Left colon (tissue), 2 donors: ENCODE data around the gene CMTM8. TPM values are rescaled to one million over a fixed set of nuclear protein-coding genes. Genes with fewer than 3 reads are reported as not detected.

ENCODE experiments used
- ATAC-seq: fragments of 200-7000 bp; cut with Tn5 transposase; one replicate; pipeline ENCODE4 v1.9.1; 2020; ENCODE audit warnings: mild to moderate bottlenecking, moderate library complexity
- DNase-seq, 2 donors: peaks; one replicate each; pipeline ENCODE4 v3.0.0-alpha.2; 2020
- intact Hi-C, 2 donors: fragments of 100-400 bp; cut with DNase I in 1 of 2; cut with micrococcal nuclease in 1 of 2; formaldehyde crosslinking; loops; one replicate each; pipeline versions ENCODE4 v1.11.2 to v1.14.0; 2022; cut with DNase I, micrococcal nuclease
- total RNA-seq, 2 donors: library from RNA; stranded (reverse); fragmentation: NEBNext Ultra II Directional; extraction: Animal tissue kit (Norgen Biotek cat#: 25700); gene quantifications; one replicate each; pipeline ENCODE4 v1.2.1, GENCODE V29; 2021
- donor health status: DM: no; HTN: no; CAD: no.
- donor health status: DM: yes; HTN: yes; CAD: no.

CMTM8 gene
- total RNA-seq, 2 donors from 2014 or later: 8.4 to 11.4 TPM

DNA sequence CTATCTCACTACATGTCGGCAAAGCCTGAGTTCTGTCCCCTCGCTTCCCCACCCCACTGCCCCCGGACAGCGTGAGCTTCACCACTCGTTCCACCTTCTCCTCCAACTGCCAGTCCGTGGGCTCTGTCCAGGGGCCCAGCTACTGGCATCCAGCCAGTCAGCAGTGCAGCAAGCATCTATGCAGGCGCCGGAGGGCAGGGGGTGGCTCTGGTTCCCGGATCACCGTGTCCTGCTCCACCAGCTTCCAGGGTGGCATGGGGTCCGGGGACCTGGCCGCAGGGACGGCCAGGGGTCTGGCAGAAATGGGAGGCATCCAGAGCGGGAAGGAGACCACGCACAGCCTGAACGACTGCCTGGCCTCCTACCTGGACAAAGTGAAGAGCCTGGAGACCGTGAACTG, 20.4 kb downstream of the CMTM8 start:
- intact Hi-C loops: no loop called here
- DNase-seq (no peak), ATAC-seq (no peak)

DNA sequence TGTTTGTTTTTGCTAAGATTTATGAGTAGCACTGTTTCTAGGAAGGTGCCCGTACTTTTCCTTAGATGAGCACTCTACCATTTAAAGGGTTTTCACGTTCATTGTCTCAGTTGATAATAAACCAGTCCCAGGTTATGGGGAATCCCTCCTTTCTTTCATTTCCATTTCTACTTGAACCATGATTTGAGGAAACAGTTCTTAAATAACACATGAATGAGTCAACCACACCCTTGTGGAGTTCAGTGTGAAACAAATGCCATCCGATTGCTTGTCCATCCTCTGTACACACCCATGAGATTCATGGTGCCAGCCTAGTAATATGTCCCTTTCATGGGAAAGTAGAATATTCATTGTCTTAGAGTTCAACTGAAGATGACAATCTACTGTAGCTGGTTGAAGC, 23.1 kb downstream of the CMTM8 start:
- no peak for DNase-seq
- no peak for ATAC-seq
- intact Hi-C loops: no loop called here

DNA sequence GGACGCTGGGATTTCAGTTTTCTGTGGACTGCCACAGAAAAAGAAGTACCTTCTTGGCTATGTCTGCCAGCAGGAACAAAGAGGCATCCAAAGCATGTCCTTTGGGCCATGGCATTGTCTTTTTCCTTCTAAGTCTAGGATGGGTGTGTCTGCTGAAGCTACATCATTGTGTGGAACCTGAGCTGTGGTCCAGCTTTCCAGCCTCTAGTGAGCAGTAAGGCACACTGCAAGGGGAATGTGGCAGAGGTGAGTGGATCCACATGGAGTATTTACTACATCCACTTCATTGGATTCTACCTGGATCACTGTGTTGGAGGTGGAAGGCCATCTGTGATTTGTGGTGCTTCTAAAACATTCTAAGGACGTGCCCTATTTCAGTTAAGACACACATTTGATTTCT, 23.7 kb downstream of the CMTM8 start:
- intact Hi-C loops: no loop called here
- ATAC-seq (no peak), DNase-seq (no peak)

DNA sequence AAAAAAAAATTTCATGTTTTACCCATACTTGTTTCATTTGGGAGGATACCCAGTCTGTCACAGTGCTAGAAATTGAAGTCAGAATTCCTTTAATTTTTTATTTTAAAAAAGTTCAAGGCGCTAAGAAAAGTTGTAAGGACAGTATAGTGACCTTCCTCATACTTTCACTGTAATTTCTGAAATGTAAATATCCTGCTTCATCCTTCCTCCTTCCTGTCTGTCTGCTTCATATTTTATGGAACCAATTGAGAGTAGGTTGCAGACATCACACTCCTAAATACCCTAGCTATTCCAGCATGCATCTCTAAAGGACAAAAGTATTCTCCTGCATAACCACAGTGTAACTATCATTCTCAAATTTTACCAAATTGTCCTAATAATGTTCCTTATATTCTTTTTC, 35.8 kb downstream of the CMTM8 start:
- DNase-seq: no peak
- intact Hi-C loops: no loop called here
- peak; percentile 87 for ATAC-seq

DNA sequence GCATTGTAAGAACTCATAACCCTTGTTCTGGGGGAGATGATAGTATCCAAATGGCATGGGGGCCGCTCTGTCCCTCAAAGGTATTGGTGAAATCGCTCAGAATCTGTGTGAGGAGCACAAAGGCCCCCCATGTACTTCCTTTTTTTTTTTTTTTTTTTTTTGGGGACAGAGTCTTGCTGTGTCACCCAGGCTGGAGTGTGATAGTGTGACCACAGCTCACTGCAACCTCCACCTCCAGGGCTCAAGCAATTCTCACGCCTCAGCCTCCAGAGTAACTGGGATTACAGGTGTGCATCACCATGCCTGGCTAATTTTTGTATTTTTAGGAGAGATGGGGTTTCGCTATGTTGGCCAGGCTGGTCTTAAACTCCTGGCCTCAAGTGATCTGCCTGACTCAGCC, 37.0 kb downstream of the CMTM8 start:
- no peak for DNase-seq
- intact Hi-C loops: no loop called here
- ATAC-seq: no peak

DNA sequence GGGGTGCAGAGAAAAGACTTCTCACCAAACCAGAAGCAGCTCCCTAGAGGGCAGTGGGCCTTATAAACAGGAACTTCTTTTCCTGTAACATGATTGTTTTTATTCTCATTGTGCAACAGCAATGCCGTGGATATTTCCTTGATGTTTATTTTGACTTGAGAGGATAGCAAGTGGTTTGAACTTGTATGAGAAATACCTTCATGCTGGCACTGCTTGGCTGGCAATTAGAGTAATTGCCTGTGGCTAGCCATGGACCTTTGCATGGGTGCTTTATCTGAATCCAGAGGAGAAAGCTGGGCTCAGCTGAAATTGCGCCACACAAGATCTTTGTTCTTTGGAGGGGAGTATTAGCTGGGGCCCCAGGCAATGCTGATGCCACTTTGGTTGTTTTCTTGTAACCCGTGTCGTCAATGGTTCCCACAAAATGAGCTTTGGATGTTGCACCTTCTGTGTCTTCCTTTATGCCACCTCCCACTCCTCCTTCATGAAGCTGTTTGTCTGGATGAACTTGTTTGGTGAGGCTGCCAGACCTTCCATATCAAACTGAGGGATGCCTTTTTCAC, 37.9 kb downstream of the CMTM8 start:
- ATAC-seq (no peak), DNase-seq (no peak)
- intact Hi-C loops: no loop called here

DNA sequence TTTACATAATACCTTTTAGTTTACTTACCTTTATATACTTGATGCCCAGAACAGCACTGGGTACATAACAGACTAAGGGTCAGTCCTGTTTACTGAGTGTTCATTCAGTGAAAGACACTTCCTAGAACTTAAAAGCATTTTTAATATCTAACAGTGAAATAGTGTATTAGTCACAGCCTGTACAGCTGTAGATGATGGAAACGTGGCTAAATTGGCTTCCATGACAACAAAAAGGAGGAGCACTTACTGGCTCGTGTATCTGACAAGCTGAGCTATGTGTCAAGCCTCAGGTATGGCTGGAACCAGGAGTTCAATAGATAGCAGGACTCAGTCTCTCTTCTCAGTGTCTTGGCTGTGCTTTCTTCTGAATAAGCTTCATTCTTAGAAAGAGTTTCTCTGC, 40.2 kb downstream of the CMTM8 start:
- ATAC-seq (no peak), DNase-seq (no peak)
- intact Hi-C loops: no loop called here

DNA sequence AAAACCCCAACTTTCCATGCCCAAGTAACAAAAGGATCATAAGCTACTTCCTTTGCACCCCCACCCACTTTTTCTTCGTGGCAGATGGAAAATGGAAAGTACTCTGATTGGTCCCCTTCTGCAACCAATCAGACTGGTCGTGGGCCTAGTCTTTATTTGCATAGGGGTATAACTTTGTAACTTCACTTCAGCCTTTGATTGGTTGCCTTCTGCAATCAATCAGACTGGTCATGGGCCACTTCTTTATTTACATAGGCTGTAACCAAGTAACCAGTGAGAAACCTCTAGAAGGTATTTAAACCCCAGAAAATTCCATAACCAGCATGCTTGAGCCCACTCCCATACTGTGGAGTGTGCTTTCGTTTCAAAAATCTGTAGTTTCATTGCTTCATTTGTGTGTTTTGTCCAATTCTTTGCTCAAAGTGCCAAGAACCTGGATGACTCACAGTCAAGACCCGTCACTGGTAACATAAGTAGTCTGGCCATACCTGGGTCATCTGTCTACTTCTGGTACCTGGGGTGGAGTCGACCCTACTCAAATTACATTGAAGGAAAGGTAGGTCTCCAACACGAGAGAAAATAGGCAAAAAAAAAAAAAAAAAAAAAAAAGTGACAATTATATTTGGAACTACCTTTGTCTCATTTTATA, 41.9 kb downstream of the CMTM8 start:
- intact Hi-C loops: no loop called here
- ATAC-seq: no peak
- no peak for DNase-seq

DNA sequence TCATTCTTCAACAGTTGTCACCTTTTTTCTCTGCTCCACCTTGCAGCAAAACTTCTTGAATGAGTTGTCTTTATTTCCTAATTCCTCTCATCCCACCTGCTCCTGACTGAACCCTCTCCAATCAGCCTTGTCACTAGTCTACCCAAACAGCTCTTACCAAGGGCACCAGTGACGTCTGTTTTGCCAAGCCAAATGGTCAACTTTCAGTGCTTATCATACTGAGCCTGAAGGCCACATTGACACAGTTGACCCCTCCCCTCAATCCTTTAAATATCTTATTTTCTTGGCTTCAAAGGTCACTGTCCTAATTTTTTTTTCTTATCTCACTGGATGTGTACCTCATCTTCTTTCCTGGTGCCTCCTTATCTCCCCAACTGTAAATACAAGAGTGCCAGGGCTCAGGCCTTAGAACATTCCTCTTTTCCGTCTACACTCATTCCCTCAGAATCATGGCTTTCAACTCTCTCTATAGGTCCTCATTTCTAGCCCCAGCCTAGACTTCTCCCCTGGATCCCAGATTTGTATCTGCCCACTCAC, 43.2 kb downstream of the CMTM8 start:
- intact Hi-C loops: no loop called here
- ATAC-seq (no peak), DNase-seq (no peak)

DNA sequence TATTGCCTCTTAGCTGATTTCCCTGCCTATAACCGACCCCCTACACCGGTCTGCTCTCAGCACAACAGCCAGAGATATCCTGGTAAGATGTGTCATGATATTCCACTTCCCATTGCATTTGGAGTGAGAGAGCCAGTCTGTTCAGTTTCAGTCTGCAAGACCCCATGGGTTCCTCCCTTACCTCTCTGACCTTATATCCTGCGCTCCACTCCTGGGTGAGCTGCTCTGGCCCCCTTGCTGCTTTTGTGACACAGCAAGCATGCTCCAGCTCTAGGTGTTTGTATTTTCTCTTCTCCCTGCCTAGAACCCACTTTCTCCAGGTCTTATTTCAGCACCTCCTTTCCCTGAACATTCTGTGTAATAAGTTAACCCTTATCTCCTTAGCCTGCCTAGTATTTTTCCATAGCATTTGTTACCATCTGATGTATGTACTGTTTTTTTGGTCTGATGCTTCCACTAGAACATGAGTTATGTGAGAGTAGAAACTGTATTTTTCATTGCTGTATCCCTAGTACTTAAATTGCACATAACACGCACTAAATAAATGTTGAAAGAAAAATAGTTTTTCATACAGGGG, 44.2 kb downstream of the CMTM8 start:
- intact Hi-C loops: no loop called here
- DNase-seq (no peak), ATAC-seq (no peak)

DNA sequence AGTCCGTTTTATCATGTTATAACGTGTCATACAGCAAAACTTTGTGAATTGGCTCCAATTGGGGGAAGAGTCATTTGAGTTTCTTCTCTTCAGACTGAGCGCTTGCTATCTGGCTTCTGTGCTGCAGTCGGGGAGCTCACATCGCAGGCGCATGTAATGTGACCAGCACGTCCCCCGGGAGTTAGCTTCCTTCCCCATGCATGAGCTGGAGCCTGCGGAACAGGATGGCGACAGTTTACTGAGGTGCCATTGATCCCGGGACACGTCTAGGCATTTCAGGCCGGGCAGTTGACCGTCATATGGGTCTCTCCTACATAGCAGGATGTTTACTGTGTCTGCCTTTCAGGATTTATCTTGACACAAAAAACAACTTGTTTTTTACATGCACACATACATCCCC, 44.8 kb downstream of the CMTM8 start:
- no peak for ATAC-seq
- intact Hi-C loops: no loop called here
- no peak for DNase-seq

DNA sequence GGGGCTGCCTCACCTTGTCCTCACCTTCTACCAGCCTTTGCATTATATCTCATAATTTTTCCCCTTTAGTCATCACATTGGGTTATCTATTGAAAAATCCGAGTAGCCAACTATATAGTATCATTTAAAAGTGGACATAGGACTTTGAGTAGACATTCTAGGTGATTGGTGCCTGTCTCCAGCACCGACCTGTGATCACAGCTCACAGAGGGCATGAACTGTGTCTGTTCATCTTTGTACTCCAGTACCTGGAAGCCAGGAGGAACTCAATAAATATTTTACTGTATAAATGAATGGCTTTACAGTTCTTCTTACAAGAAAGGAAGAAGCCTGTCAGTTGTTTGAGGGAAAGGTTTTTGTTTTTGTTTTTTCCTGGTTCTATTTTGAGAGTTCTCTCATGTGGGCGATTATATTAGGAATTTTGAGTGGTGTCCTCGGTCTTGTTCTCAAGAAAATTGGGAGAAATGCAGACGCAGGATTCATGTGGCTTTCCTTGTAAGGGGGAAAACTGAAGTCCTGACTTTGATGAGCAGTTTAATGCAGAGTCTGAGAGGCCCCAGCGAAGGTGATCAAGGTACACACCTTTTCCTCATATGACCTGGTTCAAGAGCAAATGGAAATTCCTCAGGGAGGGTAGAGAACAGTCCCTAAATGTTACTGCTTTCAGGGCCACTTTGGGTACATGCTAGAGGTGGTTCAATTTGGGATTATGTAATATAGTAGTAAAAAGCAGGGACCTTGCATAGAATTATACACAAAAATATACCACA, 46.1 kb downstream of the CMTM8 start:
- intact Hi-C loops: no loop called here
- DNase-seq: no peak
- peak; percentile 92 for ATAC-seq

DNA sequence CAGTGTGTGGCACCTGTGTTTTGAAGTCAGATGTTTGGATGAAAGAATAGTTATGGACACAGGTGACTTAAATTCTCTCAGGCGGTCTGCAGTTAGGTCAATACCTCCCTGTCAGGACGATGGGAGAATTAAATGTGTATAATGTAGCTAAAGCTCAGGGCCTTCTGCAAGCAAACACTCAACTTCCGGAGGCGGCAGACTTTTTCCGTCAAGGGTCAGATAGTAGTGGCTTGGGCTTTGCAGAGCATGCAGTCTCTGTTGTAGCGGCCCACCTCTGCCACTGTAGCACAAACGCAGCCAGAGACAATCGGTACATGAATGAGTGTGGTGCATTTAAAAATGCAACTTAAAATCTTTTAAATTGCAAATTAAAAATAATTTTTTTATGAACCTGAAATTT, 47.4 kb downstream of the CMTM8 start:
- DNase-seq (no peak), ATAC-seq (no peak)
- intact Hi-C loops: no loop called here

DNA sequence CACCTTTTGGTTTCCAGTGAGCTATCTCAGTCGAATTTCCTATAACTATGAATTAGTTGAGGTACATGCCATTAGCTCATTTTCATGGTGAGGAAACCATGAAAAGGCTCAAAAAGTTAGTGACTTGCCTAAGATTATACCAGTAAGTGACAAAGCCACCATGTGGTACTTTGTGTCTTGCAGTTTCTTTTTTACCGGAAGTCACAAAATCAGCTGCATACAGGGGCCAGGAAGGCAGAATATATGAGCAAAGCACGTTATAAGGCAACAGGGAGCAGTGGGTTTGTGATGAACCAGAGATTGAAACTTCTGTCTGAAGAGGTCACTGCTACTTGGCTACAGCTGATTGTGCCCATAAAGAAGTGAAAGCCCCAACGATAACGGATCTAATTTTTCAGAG, 50.3 kb downstream of the CMTM8 start:
- ATAC-seq (no peak), DNase-seq (no peak)
- intact Hi-C loops: no loop called here

DNA sequence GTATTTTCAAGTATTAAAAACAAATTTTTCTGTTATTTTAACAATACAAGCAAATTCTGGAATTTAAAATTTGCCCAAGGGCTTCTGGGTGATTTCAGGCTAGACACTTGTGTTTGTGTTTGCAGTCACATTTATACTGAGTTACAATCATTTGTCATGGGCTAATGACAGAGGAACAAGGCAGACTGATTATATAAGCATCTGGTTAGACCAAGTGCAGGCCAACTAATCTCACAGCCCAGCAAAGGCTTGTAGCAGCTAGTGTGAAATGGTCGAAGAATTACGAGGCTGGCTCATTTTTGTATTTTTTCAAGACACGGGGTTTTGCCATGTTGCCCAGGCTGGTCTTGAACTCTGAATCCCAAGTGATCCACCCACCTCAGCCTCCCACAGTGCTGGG, 52.1 kb downstream of the CMTM8 start:
- intact Hi-C loops: loop anchor here in 1 of 2 donors (10.0 kb wide), 1 partner anchor 174 kb away; no protein-coding TSS in a partner anchor
- no peak for DNase-seq

DNA sequence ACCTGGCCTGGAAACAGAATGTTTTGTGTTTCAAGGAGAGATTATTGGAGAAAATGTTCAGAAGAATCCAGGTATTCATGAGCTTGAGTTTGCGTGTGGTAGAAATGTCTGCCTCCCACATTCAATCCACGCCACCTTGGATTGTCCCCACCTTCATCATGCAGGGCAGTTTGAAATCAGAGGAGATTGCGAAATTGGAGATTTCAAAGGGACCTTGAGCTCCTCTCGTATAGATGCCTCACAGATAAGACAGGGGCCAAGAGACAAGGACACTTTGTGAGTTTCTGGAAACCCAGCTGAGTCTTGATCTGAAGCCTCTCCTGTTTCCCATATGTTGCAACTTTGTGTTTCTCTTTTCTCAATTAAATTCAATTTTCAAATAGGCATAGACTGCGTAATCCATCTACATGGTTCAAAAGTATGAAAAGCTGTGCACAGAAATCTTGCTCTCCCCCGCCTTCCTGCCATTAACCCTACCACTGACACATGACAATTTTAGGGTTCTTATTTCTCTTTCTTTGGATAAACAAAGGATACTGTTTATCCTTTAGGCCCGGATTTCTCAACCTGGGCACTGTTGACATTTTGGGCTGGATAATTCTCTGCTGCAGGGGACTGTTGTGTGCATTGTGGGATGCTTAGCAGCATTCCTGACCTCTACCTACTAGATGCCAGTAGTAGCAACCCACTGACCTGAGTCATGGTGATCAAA, 53.8 kb downstream of the CMTM8 start:
- intact Hi-C loops: loop anchor here in 1 of 2 donors (10.0 kb wide), 1 partner anchor 173 kb away; no protein-coding TSS in a partner anchor
- DNase-seq: no peak
- no peak for ATAC-seq

More for the DNA sequence above, 52.1 kb downstream of the CMTM8 start:
- no peak for ATAC-seq

DNA sequence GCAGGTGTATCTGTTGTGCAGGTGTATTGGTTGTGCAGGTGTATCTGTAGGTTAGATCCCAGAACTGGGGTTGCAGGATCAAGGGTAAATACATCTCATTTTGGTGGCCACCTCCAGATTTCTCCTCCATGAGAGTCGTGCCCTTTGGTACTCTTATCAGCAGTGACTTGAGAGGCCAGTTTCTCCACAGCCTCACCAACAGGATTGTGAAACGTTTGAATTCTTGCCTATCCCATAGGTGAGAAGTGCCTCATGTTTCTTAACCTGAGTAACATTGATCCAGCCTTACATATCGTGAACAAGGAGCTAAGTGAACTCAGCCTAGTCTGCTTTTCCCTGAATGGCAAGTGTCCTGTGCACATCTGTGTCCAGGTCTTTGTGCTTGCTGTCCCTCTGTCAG, 55.4 kb downstream of the CMTM8 start:
- no peak for ATAC-seq
- no peak for DNase-seq
- intact Hi-C loops: loop anchor here in 1 of 2 donors (10.0 kb wide), 1 partner anchor 171 kb away; no protein-coding TSS in a partner anchor

DNA sequence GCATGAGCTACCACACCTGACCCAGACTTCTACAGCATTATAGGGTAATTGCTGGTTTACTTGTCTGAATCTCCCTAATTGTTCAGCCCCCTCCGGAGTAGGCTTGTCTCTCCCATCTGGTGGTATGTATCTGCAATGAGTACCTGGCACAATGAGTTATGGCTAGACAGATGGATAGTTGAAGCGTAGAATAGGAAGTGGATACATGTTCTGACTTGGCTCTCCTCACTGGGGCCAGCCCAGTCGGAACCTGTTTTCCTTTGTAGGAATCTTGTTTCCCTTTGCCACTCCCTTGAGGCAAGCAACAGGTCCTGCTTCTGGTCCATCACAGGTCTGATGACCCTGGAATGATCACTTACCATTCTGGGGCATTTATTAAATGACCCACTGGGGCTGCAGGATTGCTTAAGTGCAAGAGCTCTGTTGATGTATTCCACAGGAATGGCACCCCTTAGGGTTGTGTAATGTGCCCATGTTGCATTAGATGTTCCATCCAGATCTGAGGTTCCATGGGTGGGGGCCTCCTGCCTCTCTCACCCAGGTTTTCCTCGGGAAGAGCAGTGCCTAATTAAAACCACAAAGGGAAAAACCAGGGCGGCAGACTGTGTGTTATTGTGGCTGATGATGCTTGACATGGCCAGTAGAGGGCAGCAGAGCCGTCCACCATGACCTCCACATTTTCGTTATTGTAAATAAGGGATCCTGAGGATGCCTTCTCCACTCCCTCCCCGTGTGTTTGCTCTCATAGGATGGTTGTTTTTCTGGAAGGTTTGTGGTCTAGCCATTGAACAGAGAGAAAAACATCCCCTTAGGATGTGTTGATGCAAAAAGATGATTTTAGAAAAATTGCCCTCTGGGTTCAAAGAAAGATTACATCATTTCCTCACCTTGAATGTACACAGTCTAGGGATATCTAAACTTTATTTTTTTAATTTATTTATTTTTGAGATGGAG, 58.0 kb downstream of the CMTM8 start:
- DNase-seq (peak; percentile 31 to 62), ATAC-seq (peak; percentile 82)
- intact Hi-C loops: loop anchor here in 1 of 2 donors (10.0 kb wide), 1 partner anchor 168 kb away; no protein-coding TSS in a partner anchor
